Cardiac fibroblast (primary cell): Measurements from ENCODE around the gene DTD1.

Experiments
- DNase-seq, 2 donors: peaks; one replicate each; pipeline versions ENCODE4 v3.0.0 to v3.0.0-alpha.2; 2010; ENCODE audit warnings: low read depth in 2 of 2
- H3K4me3 ChIP-seq, 2 donors: replicated peaks in 1 of 2; 1 replicate in 1 of 2; 2 replicates in 1 of 2; pipeline ENCODE4 v1.5.1; 2011; ENCODE audit warnings: low read depth in 2 of 2, low read length in 2 of 2, mild to moderate bottlenecking in 2 of 2, moderate library complexity in 1 of 2
- CTCF ChIP-seq: IDR thresholded peaks from one replicate; pipeline ENCODE4 v1.5.1; 2011; ENCODE audit warnings: low read depth, mild to moderate bottlenecking, low read length, inconsistent platforms

DTD1 gene

GRCh38 chr20:18796282-18796833 is 208.5 kb downstream of the DTD1 start:
- TF ChIP-seq CTCF, result no peak
- no peak for DNase-seq
- H3K4me3 ChIP-seq, result no peak overlapping the region

GRCh38 chr20:18801516-18801915 is 213.7 kb downstream of the DTD1 start:
- H3K4me3 ChIP-seq, result no peak overlapping the region
- TF ChIP-seq CTCF, result no peak
- no peak for DNase-seq

GRCh38 chr20:18802012-18802634 is 214.3 kb downstream of the DTD1 start:
- DNase-seq, result no peak
- TF ChIP-seq CTCF, result no peak
- no peak overlapping the region for H3K4me3 ChIP-seq

- no peak for TF ChIP-seq CTCF
- H3K4me3 ChIP-seq, result no peak overlapping the region
- DNase-seq, result peak in 1 of 2 donors; percentile 9
Measured at GRCh38 chr20:18805881-18806280, 218.0 kb downstream of the DTD1 start.

GRCh38 chr20:18808712-18809111 is 220.9 kb downstream of the DTD1 start:
- DNase-seq, result no peak
- no peak for TF ChIP-seq CTCF
- no peak overlapping the region for H3K4me3 ChIP-seq

GRCh38 chr20:18811186-18811585 is 223.3 kb downstream of the DTD1 start:
- DNase-seq, result no peak
- no peak overlapping the region for H3K4me3 ChIP-seq
- TF ChIP-seq CTCF, result no peak

GRCh38 chr20:18811904-18812303 is 224.1 kb downstream of the DTD1 start:
- no peak for TF ChIP-seq CTCF
- H3K4me3 ChIP-seq, result no peak overlapping the region
- no peak for DNase-seq
